ENCODE results near the gene LRP5.
"Not testable (repeated sequence)": the region's sequence is repeated elsewhere in the genome, so short reads cannot be mapped to it uniquely, and the experiment has no call there.

LRP5 gene

DNA sequence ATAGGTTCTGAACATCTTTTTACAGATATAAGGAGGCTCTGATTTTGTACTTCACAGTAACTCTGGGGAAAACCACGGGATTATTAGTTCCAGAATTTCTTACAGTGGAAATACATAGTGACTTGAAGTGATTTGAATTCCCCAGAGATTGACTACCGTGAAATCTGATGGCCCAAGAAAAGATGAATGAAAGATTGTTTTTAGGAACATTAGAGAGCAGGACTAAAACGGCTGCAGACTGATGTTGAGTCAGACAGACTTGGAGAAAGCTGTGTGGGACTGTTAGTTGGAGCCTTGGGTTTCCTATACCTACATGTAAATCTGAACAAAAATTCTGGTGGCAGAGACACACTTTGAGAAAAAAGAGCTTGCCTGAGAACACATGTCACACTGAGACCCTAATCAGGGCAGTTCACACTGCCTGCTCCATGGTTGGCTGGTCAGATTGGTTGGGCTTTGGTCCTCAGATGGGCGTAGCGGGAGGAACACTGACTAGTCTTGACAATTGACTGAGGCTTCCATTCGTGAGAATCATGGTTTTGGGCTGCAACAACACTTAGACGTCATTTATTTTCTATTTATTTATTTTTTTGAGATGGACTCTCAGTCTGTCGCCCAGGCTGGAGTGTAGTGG, 154.9 kb downstream of the LRP5 start:
- no peak for DNase-seq (ENCODE audit: low read depth in 2 of 2)

DNA sequence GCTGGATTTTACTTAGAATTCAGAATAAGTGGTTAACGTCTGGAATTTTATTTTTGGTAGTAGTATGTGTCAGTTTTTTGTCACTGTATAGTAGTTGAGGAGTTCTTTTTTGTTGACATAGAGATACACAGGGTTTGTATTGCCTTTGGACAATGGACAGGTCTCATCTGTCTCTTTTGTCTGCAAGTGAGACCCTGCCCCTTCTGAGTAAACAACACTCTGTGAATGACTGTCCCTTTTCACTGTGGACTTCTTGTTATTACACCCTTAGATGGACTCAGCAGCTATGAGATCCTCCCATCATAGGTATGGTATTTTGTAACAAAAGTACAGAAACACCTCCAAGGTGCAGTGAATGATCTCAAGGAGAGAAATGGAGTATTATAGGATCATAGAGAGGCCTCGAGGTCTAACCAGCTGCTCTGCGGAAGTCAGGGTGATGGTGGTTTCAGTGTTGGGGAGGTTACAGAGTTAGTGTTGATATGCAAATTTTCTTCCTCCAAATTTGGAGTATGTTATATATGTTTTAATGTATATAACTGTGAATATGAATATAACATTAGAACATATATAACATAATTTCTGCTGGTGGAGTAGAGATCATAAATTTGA, 155.9 kb downstream of the LRP5 start:
- no peak for DNase-seq (ENCODE audit: low read depth in 2 of 2)

DNA sequence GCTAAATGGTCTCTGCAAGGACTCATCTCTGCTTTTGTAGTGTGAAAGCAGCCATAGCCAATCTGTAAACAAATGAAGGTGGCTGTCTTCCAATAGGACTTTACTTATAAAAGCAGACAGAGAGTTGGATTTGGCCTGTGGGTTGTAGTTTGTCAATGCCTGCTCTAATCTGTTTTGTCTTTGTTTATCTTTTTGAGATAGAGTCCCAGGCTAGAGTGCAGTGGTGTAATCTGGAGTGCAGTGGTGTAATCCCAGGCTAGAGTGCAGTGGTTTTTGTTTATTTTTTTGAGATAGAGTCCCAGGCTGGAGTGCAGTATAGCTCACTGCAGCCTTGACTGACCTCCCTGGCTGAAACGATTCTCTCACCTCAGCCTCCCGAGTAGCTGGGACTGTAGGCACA, 156.7 kb downstream of the LRP5 start:
- DNase-seq (ENCODE audit: low read depth in 2 of 2), result no peak

DNA sequence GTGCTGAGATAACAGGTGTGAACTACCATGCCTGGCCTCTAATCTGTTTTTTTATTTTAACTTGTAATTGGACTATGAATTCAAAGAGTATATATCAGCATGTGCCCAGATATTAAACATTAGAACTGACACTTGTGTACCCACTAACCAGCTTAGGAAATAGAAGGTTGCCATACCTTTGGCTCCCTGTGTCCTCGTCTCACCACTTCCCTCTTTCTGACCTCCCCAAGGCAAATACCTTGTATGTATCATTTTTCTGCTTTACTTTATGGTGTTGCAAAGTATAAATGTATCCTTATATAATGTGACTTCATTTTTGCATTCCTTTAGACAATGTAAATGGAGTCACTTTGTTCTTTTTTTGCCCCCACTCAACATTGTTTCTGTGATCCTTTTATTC, 157.3 kb downstream of the LRP5 start:
- no peak for DNase-seq (ENCODE audit: low read depth in 2 of 2)

DNA sequence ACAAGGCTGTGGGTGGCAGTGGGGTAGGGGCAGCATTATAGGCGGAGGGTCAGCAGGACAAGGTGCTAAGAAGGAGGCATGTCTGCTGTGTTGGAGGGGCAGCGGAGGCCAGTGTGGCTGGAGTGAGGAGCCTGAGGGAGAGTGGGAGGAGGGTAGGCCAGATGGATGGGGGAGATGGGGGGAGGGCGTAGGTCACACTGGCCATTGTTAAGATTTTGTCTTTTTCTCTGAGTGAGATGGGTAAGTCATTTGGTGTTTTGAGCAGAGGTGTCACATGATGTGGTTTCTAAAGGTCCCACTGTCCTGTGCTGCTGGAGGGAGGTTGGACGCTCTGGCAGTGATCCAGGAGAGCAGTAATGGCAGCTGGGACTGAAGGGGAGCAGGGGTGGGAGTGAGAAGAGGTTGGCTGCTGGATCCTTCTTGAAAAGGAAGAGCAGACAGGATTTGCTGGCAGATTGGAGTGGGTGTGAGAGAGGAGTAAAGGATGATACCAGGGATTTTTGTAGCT, 158.0 kb downstream of the LRP5 start:
- no peak for DNase-seq (ENCODE audit: low read depth in 2 of 2)

DNA sequence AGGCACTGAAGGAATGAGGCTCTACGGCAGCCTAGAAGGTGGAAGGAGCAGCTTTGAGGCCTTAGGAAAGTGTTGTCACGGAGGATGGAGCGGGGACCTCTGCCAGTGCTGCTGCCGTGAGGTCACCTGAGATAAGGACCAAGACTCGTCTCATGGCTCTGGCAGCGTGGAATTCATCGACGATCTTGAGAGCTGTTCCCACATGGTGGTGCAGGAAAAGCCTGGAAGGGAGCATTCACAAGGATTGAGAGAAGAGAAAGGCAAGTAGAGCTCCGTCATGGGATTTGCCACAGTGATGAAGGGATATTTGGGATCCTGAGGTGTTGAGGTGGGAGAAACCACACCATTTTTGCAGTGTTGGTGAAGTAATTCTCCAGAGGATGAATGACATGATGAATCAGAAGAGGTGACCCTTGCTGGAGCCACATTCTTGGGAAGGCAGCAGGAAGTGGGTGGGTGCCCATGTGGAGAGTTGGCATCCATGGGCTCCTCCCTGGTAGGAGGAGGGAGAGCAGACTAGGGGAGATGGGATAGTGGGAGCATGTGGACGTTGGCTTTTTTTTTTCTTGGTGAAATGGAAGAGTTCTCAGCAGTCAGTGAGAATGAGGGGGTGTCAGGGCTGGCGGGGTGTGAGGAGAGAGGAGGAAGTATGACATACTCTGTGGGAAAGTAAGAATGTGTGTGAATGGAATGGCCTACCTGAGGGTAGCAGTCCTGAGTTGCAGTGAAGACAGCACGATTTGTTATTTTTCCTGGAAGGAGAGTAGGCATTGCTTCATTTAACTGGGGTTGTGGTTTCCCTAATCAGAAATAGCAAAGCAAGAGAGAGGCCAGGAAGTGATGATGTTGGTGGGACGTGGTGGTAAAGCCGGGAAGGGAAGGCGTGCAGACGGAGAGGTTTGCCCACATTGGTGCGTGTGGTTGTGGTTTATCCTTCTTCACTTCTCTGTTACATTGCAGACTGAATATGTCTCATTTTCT, 159.3 kb downstream of the LRP5 start:
- DNase-seq (ENCODE audit: low read depth in 2 of 2), result peak in 1 of 2 donors; percentile 48

DNA sequence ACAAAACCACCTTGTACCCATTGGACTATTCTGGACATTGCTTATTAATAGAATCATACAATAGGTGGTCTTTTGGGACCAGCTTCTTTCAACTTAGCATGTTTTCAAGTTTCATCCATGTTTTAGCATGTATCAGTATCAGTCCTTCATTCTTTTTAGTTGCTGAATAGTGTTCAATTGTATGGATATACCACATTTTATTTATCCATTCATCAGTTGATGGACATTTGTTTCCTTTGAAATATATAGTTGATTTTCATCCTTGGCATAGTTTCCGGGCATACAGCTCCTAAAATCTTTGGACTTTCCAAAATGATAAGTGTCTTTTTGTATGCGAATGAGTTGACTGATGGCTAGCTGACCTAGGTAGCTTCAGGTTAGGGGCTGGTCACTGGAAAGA, 160.4 kb downstream of the LRP5 start:
- no peak for DNase-seq (ENCODE audit: low read depth in 2 of 2)

DNA sequence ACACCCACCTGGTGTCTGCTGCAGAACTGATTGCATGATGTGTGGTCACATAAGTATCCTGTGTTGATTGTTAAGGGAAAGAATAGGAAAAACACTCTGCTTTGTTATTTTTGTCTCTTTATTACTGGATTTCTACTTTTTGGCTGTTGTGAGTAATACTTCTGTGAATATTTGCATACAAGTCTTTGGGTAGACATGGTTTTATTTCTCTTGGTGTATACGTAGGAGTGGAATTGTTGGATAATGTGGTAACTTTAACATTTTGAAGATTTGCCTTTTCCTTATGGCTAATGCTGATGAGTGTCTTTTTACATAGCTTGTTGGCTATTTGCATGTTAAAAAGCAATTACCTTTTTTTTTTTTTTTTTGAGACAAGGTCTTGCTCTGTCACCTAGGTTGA, 161.3 kb downstream of the LRP5 start:
- no peak for DNase-seq (ENCODE audit: low read depth in 2 of 2)

DNA sequence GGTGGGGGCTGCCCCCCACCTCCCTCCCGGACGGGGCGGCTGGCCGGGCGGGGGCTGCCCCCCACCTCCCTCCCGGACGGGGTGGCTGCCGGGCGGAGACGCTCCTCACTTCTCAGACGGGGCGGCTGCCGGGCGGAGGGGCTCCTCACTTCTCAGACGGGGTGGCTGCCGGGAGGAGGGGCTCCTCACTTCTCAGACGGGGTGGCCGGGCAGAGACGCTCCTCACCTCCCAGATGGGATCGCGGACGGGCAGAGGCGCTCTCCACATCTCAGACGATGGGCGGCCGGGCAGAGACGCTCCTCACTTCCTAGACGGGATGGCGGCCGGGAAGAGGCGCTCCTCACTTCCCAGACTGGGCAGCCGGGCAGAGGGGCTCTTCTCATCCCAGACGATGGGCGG, 163.2 kb downstream of the LRP5 start:
- not testable (repeated sequence) for DNase-seq (ENCODE audit: low read depth in 2 of 2)

DNA sequence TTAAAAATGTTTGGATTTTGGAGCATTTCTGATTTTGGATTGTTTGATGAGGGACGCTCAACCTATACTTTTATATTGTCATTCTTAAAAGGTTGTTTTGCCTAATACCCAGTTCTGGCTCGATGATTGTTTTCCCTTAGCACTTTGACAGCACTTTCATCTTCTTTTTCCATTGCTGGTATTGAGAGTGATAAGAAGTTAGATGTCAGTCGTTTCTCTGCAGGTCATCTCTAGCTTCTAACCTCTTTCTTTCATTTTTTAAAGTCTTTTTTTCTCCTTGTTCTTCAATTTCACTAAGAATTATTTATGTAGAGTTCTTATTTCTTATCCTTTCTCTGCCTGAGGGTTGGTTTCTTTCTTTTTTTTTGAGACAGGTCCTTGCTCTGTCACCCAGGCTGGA, 167.0 kb downstream of the LRP5 start:
- DNase-seq (ENCODE audit: low read depth in 2 of 2), result no peak

DNA sequence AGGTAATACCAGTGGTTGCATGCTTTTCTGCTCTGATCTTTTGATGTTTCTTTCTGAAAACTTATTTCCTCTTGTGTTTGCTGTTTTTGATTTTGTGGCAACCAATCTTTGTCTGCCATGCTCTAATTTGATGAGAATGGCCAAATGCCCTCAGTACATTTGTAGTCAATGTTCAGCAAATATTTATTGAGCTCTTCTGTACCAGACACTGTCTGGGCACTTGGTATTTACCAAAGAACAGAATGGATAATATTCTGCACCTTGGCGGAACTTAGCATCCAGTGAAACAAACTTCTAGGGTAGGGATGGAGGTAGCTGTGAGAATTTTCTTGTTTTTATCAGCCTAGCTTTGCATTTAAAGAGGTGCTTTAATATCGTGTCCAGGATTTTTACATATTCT, 167.8 kb downstream of the LRP5 start:
- no peak for DNase-seq (ENCODE audit: low read depth in 2 of 2)

DNA sequence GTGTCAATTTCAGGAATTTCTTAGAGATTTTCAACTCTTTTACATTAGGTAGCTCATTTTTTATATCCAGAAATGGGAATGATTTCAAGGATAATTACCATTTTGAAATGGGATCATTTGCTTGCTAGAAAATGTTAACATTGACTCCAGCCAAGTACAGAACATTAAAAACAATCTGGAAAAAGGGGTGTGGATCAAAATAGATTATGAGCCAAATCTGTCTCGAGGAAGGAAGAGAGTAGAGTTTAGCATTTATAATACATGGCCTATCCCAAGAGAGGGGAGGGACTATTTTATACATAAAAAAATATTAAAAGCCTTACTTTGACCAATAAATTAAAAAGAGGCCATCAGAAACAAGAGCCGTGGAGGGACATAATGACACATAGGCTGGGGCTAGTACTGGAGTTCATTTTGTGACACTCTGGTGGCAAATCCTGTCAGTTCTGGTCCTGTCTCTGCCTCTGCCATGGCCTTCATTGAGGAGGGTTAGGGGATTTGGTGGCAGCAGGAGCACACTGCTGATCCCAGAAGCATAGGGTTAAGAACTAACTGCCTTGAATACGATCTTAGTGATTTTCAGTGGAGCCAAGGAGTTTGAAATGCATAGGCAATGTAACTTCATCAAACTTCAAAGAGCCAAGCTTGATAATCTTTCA, 168.6 kb downstream of the LRP5 start:
- no peak for DNase-seq (ENCODE audit: low read depth in 2 of 2)

DNA sequence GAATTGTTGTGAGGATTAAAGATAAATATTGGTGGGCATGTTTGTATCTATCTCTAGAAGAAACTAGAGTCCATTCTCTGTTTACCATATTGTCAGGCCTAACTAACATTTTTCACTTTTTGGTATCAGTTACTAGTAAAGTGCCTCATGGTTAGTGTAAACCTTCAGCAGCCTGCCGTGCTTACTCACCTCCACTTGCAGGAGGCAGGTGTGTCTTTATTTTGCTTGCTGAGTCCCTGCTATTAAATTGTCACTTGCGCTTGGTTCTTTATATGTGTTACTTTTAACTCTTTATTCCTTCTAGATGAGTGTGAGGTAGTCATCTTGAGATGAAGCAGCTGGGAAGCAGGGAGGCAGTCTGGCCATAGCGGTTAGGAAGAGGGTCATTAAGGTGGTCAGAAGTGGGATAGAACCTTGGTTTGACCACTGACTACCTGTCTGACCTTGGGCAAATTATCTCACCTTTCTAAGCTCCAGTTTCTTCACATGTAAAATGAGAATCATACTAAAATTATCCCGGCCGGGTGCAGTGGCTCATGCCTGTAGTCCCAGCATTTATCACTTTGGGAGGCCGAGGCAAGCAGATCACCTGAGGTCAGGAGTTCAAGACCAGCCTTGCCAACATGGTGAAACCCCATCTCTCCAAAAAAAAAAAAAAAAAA, 169.3 kb downstream of the LRP5 start:
- no peak for DNase-seq (ENCODE audit: low read depth in 2 of 2)

DNA sequence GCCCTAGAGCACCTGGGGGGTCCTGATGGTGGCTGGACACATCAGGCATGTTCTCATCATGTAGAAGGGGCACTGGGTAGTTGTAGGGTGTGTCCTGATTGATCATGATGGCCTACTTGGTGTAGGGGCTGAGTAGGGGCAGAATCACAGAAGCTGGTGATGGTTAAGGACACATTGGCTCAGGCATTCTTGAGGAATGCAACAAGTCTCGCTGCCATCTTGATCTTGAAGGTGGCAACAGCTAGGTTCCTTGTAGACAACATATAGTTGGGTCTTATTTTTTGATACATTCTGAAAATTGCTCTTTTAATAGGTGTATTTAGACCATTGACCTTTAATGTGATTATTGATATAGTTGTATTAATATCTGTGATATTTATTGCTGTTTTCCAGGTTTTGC, 176.2 kb downstream of the LRP5 start:
- DNase-seq (ENCODE audit: low read depth in 2 of 2), result no peak

DNA sequence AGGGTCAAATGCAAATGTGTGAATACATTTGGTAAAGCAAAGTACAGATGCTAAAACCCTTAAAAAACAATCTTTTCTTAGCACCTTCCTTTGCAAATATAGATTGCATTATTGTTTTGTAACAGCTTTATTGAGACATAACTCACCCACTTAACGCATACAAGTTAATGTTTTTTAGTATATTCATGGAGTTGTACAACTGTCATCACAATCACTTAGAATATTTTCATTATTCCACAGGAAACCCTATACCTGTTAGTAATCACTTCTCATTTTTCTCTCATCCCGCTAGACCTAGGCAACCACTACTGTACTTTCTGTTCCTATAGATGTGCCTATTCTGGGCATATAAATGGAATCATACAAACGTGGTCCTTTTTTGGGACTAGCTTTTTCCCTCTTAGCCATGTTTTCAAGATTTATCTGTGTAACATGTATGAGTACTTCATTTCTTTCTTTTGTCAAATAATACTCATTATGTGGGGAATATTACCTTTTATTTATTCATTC, 182.9 kb downstream of the LRP5 start:
- DNase-seq (ENCODE audit: low read depth in 2 of 2), result no peak

DNA sequence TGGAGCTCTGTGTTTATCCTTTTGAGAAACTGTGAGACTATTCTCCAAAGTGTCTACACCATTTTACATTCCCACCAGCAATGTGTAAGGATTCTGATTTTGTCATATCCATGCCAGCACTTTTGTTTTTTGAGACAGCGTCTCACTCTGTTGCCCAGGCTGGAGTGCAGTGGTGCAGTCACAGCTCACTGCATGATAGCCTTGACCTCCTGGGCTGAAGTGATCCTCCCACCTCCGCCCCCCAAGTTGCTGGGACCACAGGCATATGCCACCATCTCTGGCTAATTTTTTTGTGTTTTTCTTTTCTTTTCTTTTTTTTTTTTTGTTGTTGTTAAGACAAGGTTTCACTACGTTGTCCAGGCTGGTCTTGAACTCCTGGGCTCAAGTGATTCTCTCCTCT, 183.5 kb downstream of the LRP5 start:
- no peak for DNase-seq (ENCODE audit: low read depth in 2 of 2)

DNA sequence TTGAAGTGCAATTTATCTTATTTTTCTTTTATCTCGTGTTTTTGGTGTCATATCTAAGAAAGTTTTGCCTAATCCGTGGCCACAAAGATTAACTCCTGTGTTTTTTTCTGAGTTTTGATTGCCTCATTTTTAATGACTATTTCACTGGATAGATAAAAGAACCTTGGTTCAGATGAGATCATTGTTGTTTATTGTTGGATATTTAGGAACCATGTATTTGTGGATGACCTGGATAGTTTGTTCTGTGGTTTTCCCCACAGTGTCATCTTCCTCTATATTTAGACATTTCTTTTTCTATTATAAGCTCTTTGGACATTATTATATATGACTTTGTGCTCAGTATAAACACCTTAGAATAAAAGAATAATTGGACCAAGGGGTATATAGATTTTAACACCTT, 185.4 kb downstream of the LRP5 start:
- DNase-seq (ENCODE audit: low read depth in 2 of 2), result no peak

DNA sequence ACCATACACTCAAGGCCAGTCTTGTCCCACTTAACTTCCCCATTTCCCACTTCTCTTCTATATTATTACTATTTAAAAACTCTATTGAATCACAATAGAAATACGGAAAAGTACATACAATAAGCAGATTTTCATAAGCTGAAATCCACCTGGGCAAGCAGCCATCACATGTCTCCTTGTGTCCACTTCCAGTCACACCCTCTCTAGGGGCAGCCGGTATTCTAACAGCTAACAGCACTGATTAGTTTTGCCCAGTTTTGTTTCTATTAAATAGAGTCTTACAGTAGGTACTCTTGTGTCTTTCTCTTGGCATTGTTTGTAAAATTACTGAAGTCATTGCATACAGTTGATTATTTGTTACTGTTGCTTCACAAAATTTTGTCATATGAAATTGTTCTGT, 185.9 kb downstream of the LRP5 start:
- DNase-seq (ENCODE audit: low read depth in 2 of 2), result no peak
